RPMI7951 (cell line): ENCODE measurements around the gene UBA3. TPM values are rescaled to one million over a fixed set of nuclear protein-coding genes. Genes with fewer than 3 reads are reported as not detected.

ENCODE experiments used
- DNase-seq: peaks from one replicate; pipeline ENCODE4 v3.0.0-alpha.2; 2012; ENCODE audit warnings: low read depth
- total RNA-seq: library from RNA; depleted of rRNA; stranded (reverse); fragments of >200 nt; shearing (Covaris generic); gene quantifications from 2 replicates; pipeline ENCODE4 v1.2.3, GENCODE V29; 2014; rRNA removed

UBA3 gene
- total RNA-seq, 1 experiment from 2014 or later = 127 TPM

GRCh38 chr3:69012100-69012799 is 67.9 kb downstream of the UBA3 start:
- peak; percentile 15 for DNase-seq

- no peak for DNase-seq
Measured at GRCh38 chr3:69011096-69011730, 69.0 kb downstream of the UBA3 start.

- DNase-seq = peak; percentile 19
Measured at GRCh38 chr3:69009559-69010410, 70.4 kb downstream of the UBA3 start.

GRCh38 chr3:69008980-69009379 is 71.2 kb downstream of the UBA3 start:
- DNase-seq = peak; percentile 20

GRCh38 chr3:69005791-69006482 is 74.2 kb downstream of the UBA3 start:
- DNase-seq = no peak

- DNase-seq = no peak
Measured at GRCh38 chr3:69005071-69005790, 74.9 kb downstream of the UBA3 start.

Other genes with a start within 250 kb of the UBA3 start
- gene TAFA4, start 147.8 kb downstream of the UBA3 start, total RNA-seq = not detected in 2 replicates
- 41.7 and 43.0 TPM in 2 replicates for gene EOGT, start 66.7 kb downstream of the UBA3 start, total RNA-seq
- gene TMF1, start 28.0 kb downstream of the UBA3 start, total RNA-seq = 22.7 and 27.3 TPM in 2 replicates
- 167 and 175 TPM in 2 replicates for gene ARL6IP5, start 4.6 kb upstream of the UBA3 start, total RNA-seq
- gene LMOD3, start 42.2 kb upstream of the UBA3 start, total RNA-seq = not detected in 2 replicates